Activated CD8-positive, alpha-beta memory T cell treated with anti-CD3 and anti-CD28 coated beads for 4 hours (primary cell): ENCODE measurements around the gene GSTO2.
"Not testable (repeated sequence)": the region's sequence is repeated elsewhere in the genome, so short reads cannot be mapped to it uniquely, and the experiment has no call there.

ENCODE experiments used
- DNase-seq, 2 donors: peaks; one replicate each; pipeline ENCODE4 v3.0.0-alpha.2; 2020; ENCODE audit warnings: low read depth in 2 of 2

GSTO2 gene

DNA sequence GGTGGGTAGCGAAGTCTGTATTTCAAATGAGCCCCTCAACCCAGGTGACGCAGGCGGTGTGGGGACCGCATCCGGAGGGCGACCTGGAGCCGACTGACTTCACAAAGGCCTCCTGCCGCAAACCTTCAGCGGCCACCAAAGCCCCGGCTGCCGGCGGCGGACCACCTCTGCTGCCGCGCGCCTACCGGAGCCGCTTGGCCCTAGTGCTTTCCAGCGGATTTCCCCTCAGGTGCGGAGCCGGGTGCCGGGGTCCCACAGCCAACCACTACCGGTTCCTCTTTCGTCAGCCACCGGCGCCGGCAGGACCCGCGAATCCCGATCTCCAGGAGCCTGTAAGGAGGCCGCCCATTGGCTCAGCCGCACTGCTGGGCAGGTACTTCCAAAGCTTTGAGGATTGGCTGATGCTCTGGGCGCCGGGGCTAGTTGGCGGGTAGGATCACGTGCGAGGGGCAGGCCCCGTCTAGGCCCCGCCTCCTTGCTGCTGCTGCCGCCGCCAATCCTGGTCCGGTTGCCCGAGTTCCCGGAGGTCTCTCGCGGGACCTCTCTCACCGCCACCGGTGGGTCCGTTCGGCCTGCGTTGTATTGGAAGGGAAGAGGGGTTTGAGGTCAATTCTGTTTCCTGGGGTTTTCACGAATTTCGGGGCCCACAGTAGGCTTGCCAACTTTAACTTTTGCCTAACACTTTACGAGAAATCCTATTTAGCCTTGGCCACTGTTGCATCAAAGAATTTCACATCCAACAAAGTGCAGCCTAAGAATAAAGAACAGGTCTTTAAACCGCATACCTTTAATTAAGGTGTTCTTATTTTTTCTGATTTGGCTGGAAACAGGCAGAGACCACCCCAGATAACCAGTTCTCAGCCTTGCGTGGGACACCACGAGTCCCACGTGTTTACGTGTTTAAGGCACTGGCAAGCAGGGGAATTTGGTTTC is at the start of gene GSTO2:
Gene GSTO2, plus strand, starts transcription at position 472 of the 933 bp plus-strand sequence. CDS start 5,732 bp downstream, outside the sequence.
- DNase-seq, result peak; percentile 93 to 99

DNA sequence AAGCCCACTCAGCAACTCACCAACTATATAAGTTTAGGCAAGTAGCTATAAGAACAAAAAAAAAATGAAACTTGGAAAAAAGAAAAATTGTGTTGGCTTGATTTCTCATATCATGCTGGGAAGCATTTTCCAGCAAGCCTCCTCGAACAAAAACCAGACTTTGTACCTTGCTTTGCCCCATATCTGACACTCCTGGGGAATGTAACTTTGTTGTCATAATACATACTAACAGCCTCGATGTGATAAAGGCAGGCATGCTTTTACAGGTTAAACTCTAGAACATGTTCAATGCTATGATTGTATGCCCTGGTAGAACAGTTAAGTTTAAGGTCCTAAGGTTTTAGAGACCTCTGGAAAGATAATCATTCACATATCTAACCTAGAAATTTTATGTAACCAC is 48.5 kb upstream of the GSTO2 start:
- no peak for DNase-seq

DNA sequence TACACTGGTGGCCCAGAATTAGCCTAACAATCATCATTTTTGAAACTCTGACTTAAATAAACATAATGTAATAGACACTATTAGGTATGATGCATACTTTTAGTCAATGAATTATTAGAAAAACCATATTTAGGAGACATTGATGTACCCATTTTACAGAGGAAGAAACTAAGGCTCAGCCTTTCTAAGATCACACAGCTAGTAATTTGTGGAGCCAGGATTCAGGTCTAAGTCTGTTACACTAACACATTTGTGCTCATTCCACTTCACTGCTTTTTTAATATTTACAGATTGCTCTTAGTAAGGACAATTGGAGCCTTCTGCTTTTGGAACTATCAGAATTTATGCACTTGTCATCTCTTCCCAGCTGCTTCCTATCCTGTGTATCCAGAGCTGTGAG is 45.7 kb upstream of the GSTO2 start:
- DNase-seq, result no peak

DNA sequence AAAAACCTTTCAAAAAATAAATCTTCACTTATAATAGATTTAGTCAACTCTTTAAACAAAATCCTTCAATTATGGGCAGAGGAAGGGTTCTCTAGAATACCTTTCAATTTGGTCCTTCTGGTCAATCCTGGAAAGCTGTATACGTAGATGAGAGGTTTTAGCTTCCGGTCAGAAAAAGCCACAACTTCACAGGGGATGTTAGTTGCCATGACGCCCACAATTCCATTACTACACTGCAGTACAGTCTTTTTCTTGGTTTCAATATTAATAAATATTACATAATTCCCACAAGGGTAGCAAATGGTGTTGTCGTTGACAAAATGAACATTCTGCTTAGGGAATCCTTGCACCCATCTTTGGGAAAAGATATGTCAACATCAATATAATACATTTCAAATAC is 38.5 kb upstream of the GSTO2 start:
- DNase-seq, result no peak

DNA sequence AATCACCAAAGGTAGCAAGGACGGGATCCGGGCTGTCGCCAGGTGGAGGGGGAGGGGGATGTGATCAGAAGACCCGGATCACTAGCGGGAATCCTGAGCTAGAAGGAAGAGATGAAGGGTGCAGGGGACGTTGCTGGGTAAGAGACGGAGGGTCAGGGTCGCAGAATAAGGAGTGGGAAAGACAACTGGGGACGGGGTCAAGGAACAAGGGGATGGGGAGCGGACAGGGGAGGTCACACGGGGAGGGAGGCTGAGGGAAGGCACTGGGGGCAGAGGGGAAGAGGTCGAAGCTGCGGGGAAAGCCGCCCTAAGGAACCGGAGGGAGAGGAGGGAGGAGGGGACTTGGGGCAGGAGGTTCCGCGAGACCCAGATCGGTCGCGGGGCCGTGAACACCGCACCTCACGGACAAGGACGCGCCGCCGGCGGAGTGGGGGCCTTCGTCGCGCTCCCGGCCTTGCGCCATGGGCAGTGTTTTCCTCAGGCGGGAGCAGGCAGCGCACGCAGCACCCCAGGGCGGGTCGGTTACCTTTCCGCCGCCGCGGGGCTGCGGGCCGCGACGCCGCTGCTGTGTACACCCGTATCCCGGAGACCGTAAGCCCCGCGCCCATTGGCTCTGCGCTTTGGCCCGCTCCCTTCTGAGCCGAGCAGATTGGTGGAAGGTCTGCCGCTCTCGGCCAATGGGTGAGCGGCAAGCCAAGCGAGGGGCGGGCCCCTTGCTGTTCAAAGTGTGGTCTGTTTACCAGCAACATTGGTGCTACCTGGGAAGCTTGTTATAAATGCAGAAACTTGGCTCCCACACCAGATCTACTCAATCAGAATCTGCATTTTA is 37.0 kb upstream of the GSTO2 start, which contains the start of gene CFAP43:
Gene CFAP43, minus strand, starts transcription at position 581 of the 829 bp plus-strand sequence. Its CDS starts 118 bp downstream, at position 463.
- DNase-seq, result peak; percentile 96 to 98

DNA sequence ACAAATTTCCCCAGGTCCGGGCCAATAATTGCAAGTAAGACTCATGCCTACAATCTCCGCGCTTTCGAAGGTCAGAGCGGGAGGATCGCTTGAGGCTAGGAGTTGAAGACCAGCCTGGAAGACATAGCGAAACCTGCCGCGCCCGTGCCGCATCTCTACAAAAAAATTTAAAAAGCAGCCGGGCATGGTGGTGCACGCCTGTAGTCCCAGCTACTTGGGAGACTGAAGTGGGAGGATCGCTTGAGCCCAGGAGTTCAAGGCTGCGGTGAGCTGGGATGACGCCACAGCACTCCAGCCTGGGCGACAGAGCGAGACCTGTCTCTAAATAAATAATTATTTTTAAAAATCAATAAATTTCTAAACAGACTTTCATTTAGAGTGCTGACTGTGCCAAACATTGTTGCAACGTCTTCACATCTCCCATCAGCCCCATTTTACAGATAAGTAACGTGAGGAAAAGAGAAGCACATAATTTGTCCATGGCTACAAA is 36.3 kb upstream of the GSTO2 start:
- no peak for DNase-seq

DNA sequence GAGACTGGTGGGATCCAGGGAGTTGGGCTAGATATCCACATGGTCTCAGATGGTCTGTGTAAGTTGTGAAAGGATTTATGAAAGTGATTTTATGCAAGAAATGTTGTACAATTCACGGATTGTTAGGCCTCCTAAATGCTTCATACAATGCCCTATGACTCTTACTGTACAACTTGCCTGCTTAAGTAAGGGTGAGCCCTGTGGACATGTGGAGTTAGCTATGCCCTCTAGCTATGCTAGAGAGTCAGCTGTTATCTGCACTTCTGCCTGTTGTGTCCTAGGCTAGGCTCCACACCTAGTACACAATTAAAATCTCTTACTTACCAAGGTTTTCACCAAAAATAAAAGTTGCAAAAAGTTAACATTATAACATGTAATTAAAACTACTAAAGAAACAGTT is 35.2 kb upstream of the GSTO2 start:
- no peak for DNase-seq

DNA sequence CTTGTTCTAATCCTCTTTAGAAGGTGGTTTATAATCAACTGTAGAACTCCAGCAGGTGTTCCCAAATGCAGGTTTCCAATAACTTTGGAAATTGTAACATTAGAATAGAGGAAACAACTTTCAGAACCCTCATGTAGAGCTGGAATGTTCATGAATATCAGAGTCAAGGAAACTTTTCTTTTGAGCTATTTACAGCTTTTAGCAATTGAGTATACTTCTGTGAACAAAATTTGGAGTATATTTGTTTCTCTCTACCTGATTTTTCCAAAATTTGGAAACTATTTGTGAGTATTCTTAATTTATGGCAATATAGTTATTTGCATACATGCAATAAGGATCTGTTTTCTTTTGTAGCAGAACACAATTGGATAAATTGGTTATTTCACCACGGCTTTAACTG is 34.0 kb upstream of the GSTO2 start:
- DNase-seq, result no peak

DNA sequence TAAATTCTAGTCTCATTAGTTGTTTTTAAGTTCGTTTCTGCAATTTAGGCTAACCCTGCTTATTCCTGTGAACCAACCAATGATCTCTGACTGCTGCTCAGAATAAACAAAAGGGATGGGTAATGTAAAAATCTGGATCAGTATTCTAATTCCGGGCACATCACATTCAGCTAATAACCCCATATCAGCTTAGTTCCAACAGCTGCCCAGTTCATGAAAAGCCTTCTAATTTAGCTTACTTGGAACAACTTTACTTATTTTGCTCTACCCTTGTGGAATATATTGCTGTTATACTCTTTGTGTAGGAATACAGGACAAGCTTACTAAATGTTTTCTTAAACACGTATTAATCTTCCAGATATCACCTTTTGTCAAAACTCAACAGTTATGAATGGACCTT is 33.2 kb upstream of the GSTO2 start:
- no peak for DNase-seq

DNA sequence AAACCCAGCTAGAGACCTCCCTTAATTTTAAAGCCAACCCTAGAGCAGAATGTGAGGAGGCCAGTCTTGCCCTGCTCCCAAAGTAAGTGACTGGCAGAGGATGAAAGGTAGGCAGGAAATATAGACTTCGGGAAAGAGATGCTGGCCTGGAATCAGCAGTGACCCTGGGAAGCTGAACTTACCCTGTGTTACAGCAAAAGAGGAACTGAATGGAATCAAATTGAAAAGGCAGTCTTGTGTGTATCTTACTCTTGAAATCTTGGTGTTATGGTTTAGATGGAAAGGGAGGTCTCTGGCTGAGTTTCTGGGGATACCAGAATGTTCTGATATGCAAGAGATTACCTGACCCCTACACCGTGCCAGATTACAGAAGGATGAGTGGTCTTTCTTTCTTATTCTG is 28.9 kb upstream of the GSTO2 start:
- no peak for DNase-seq

DNA sequence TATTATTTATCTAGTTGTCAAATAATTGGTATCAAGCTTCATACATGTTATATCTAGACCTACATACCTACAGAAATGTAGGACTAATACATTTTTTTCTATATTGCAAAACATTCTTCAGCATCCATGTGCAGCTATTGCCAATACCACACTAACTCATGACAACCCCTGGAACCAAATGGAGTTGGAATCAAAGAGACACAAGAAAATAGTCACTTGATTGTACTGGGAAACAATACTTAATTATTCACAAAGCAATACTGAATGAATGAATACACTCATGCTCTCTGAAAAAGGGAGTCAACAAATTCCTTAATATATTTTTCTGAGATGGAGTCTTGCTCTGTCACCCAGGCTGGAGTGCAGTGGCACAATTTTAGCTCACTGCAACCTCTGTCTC is 26.4 kb upstream of the GSTO2 start:
- no peak for DNase-seq

DNA sequence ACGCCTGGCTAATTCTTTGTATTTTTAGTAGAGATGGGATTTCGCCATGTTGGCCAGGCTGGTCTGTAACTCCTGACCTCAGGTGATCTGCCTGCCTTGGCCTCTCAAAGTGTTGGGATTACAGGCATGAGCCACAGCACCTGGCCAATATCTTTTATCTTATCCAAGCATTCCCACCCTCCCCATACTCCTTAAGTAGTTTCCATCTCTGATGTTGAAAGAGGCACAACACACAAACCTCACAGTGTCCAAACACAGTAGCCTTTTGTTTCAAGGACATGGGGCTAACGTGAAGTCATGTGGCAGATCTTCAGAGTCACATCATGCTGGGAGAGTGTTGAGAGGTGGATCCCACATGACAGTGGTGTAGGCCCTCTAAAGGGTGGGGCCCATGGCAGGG is 26.0 kb upstream of the GSTO2 start:
- not testable (repeated sequence) for DNase-seq

DNA sequence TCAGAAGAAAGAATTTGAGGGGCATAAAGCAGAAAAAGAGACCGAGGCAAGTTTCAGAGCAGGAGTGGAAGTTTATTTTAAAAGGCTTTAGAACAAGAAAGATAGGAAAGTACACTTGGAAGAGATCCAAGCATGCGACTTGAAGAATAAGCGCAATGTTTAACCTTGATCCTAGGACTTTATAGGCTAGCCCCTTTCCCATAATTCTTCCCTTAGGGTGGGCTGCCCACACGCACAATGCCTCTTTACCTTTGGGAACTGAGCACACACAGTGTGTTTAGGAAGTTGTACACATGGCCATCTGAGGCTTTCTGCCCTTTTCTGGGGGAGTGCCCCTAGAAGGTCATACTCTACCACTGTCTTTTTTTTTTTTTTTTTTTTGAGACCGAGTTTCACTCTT is 25.5 kb upstream of the GSTO2 start:
- DNase-seq, result no peak

DNA sequence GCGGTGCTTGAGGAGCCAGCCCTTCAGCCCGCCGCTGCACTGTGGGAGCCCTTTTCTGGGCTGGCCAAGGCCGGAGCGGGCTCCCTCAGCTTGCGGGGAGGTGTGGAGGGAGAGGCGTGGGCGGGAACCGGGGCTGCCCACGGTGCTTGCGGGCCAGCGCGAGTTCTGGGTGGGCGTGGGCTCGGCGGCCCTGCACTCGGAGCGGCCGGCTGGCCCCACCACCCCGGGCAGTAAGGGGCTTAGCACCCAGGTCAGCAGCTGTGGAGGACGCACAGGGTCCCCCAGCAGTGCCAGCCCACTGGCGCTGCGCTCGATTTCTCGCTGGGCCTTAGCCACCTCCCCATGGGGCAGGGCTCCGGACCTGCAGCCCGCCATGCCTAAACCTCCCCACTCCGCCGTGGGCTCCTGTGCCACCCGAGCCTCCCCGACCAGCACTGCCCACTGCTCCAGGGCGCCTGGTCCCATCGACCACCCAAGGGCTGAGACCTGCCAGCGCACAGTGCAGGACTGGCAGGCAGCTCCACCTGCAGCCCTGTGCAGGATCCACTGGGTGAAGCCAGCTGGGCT is 23.8 kb upstream of the GSTO2 start:
- DNase-seq, result no peak

DNA sequence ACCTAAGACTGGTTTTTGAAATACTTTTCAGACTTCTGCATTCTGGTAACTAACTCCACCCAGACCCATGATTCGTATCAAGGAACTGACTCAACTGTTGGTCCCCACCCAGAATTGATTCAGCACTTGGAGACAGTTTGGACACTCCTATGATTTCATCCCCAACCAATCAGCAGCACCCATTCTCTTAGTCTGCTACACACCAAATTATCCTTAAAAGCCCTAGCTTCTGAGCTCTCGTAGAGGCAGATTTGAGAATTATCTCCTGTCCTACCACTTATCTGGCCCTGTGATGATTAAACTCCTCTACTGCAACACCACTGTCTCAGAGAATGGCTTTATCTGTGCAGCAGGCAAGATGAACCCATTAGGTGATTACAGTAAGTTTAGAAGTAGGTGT is 22.0 kb upstream of the GSTO2 start:
- DNase-seq, result no peak

DNA sequence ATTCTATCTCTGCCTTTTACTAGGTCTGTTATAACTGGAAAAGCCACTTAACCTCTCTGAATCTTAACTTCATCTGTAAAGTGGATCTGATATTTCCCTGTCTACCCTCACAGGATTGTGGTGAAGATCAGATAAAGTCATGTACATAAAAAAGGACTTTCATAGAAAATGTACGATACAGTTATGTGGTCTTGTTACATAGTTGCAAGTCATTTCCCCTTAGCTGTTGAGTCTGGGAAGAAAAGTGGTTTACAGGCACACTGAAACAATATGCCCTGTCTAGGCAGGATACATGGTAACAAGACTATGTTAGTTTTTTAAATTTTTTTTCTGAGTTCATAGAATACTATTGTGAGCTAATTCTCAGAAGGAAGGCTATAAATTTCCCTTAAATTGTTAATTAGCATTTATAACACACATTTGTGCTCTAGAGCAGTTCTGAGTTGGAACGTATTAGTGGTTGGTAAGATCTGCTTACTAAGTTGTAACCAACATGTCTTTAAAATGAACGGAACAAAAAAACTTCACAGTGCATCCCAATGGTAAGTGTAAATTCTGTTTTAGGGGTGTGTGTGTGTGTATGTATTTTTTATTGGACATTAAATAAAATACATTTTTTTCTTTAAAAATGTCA is 21.4 kb upstream of the GSTO2 start:
- DNase-seq, result no peak

DNA sequence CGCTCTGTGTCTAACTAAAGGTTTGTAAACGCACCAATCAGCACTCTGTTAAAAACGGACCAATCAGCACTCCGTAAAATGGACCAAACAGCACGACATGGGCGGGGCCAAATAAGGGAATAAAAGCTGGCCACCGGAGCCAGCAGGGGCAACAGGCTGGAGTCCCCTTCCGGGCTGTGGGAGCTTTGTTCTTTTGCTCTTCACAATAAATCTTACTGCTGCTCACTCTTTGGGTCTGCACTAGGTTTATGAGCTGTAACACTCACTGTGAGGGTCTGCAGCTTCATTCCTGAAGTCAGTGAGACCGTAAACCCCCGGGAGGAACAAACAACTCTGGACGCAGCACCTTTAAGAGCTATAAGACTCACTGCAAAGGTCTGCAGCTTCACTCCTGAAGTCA is 20.1 kb upstream of the GSTO2 start:
- DNase-seq, result not testable (repeated sequence)

DNA sequence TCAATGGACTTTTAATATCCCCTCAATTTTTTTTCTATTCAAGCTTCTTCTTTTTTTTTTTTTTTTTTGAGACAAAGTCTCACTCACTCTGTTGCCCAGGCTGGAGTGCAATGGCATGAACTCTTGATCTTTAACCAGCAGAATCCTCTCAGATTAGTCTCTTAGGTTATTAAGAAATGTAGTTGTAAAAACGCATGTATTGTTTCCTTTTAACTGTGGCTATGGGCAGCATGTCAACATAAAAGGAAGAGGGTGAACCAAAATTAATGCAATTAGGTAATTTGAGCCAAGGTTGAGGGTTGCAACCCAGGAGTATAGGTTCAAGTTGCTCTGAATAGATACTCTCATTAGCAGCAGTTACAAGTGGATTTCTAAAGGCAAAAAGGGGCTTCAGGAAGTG is 18.6 kb upstream of the GSTO2 start:
- no peak for DNase-seq

DNA sequence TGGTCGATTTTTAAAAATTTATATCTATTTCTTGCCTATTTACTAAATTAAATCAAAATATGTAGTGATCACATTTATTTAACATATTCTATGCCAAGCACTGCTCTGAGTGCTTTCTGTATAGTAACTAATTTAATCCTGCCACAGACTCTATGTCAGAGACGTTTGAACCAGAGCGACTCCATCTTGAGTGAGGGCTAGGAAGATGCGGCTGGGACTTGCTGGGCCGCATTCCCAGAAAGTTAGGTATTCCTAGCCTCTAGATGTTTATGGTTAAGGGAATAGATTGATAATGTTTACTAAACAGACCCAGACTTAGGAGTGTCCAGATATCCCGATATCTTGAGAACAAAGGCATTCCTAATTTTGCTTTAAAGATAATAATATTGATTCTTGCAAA is 17.5 kb upstream of the GSTO2 start:
- no peak for DNase-seq

DNA sequence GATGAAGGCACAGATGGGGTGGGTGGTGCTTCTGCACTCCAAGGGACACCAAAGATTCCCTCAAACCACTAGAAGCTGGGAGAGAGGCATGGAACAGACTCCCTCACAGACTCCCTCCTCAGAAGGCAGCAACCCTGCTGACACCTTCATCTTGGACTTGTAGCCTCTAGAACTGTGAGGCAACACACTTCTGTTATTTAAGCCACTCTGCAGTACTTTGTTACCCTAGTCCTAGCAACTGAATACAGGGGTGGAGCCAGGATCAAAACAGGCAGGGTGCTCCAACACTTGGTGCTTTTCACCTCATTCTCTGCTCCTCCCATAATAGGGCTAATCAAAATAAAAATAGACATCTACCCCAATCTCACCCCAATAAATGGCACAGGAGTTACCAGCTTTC is 16.6 kb upstream of the GSTO2 start:
- no peak for DNase-seq

DNA sequence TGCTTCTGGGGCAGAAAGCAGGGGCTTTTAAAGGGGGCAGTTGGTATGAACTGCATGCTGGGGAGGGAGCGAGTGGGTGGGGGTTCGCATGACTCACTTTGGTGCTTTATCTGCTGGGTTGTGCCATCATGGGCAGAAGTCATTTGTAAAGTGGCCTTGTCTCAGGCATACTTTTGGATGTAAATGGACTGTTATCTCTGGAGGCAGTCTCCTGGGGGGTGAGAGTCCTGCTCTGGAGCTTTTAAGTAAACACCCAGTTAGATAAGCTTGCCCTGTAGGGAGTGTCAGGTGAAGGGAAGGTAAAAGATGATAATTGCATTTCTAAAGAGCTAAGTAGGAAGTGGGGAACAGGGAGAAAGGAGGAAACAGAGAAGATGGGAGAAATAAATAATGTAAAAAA is 15.9 kb upstream of the GSTO2 start:
- DNase-seq, result no peak
